Muscle of leg (tissue), 11 donors: Measurements from ENCODE around the gene STIM2. TPM values are rescaled to one million over a fixed set of nuclear protein-coding genes. Genes with fewer than 3 reads are reported as not detected.

Experiments used
- DNase-seq: peaks from one replicate; pipeline ENCODE4 v3.0.0; 2013
- H3K27ac ChIP-seq: one replicate; pipeline ENCODE4 v1.5.1; 2013; ENCODE audit warnings: mild to moderate bottlenecking, low read length, control low read depth
- H3K27me3 ChIP-seq: one replicate; pipeline ENCODE4 v1.6.1; 2013; ENCODE audit warnings: low read length; ENCODE audit not compliant: control insufficient read depth, insufficient read depth
- H3K36me3 ChIP-seq: one replicate; pipeline ENCODE4 v1.6.1; 2013; ENCODE audit warnings: low read length; ENCODE audit not compliant: control insufficient read depth, insufficient read depth
- H3K4me1 ChIP-seq: one replicate; pipeline ENCODE4 v1.6.1; 2013; ENCODE audit warnings: low read length; ENCODE audit not compliant: control insufficient read depth, insufficient read depth
- H3K4me3 ChIP-seq: one replicate; pipeline ENCODE4 v1.5.1; 2013; ENCODE audit warnings: low read length, control low read depth
- H3K9me3 ChIP-seq: replicated peaks from 2 replicates; pipeline ENCODE4 v1.6.1; 2013; ENCODE audit warnings: low read depth, low read length; ENCODE audit not compliant: control insufficient read depth
- WGBS: methylation state at CpG from one replicate; pipeline ENCODE4 v1.1.5; 2013; ENCODE audit warnings: missing lambda C conversion rate; ENCODE audit not compliant: insufficient coverage; 5-methylcytosine and 5-hydroxymethylcytosine counted together
- polyA plus RNA-seq, 8 donors: library from polyadenylated mRNA; unstranded; fragments of 120-200 nt; gene quantifications; one replicate each; pipeline versions ENCODE4 v1.2.1 to v1.2.3, GENCODE V29; 2013; ENCODE audit warnings: inconsistent platforms in 1 of 8, low replicate concordance in 1 of 8; ENCODE audit not compliant: insufficient read length in 8 of 8, insufficient read depth in 1 of 8
- total RNA-seq: library from RNA; stranded (reverse); fragments of 120-200 nt; gene quantifications from one replicate; pipeline ENCODE4 v1.2.4, GENCODE V29; 2013

The STIM2 gene
- total and polyA plus RNA-seq, 9 donors = 39.7 to 56.9 (median 46.6) TPM

DNA sequence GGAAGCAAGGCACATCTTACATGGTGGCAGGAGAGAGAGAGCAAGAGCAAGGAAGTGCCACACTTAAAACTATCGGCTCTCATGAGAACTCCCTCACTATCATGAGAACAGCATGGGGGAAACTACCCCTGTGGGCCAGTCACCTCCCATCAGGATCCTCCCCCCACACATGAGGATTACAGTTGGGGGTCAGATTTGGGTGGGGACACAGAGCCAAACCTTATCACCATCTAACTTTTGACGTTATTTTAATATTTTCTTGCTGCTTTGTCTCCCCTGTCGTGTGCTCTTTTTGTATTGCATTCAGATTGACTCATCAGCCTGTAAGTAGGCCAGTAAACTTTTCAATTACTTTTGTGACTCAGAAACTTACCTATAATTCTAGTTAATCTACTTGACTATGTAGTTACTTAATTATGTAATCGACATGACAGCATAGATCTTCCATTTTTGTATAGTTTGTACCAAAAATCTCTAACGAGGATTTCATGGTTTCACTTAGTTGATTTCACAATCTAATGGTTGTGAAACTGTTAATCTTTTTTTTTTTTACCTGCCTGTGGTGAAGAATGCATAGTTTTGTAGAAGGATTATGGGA lies 18.3 kb downstream of the STIM2 start:
- H3K27ac ChIP-seq = no peak overlapping the region
- peaks cover under 1% of the 10 kb centered on the region for H3K4me1 ChIP-seq
- H3K4me3 ChIP-seq = no peak overlapping the region
- peaks cover 4% of the 10 kb centered on the region for H3K9me3 ChIP-seq
- peaks cover 12% of the 10 kb centered on the region for H3K36me3 ChIP-seq
- DNase-seq = no peak
- H3K27me3 ChIP-seq = no peaks in the 10 kb centered on the region
- no CpG with 5 or more reads among the region's 5 CpGs for WGBS

GRCh38 chr4:26879805-26880204 lies 19.2 kb downstream of the STIM2 start:
- 86% methylated on average over 1 of the region's 2 CpGs for WGBS
- no peak overlapping the region for H3K4me3 ChIP-seq
- no peak overlapping the region for H3K27ac ChIP-seq
- no peaks in the 10 kb centered on the region for H3K27me3 ChIP-seq
- H3K4me1 ChIP-seq = peaks cover 2% of the 10 kb centered on the region
- H3K36me3 ChIP-seq = peaks cover 9% of the 10 kb centered on the region
- DNase-seq = no peak
- peaks cover 4% of the 10 kb centered on the region for H3K9me3 ChIP-seq

- Histone ChIP-seq H3K9me3 (no peaks in the 10 kb centered on the region), H3K27ac (peak overlapping the region; percentile 67), H3K4me3 (no peak overlapping the region), H3K36me3 (no peaks in the 10 kb centered on the region), H3K27me3 (no peaks in the 10 kb centered on the region), H3K4me1 (peaks cover 2% of the 10 kb centered on the region)
- no CpG with 5 or more reads among the region's 2 CpGs for WGBS
- DNase-seq = no peak
Measured at GRCh38 chr4:26884026-26884425, 23.4 kb downstream of the STIM2 start.

GRCh38 chr4:26884486-26884988 lies 23.9 kb downstream of the STIM2 start:
- H3K9me3 ChIP-seq = no peaks in the 10 kb centered on the region
- no peaks in the 10 kb centered on the region for H3K36me3 ChIP-seq
- peaks cover 2% of the 10 kb centered on the region for H3K4me1 ChIP-seq
- DNase-seq = peak; percentile 26
- WGBS = no CpG with 5 or more reads among the region's 5 CpGs
- H3K27me3 ChIP-seq = no peaks in the 10 kb centered on the region
- H3K4me3 ChIP-seq = no peak overlapping the region
- peak overlapping the region; percentile 67 for H3K27ac ChIP-seq

- Histone ChIP-seq H3K4me3 (no peak overlapping the region), H3K9me3 (peaks cover 2% of the 10 kb centered on the region), H3K27ac (no peak overlapping the region), H3K4me1 (peaks cover 2% of the 10 kb centered on the region), H3K27me3 (no peaks in the 10 kb centered on the region), H3K36me3 (no peaks in the 10 kb centered on the region)
- WGBS = no CpG with 5 or more reads among the region's 2 CpGs
- peak; percentile 65 for DNase-seq
Measured at GRCh38 chr4:26885912-26886274, 25.3 kb downstream of the STIM2 start.

DNA sequence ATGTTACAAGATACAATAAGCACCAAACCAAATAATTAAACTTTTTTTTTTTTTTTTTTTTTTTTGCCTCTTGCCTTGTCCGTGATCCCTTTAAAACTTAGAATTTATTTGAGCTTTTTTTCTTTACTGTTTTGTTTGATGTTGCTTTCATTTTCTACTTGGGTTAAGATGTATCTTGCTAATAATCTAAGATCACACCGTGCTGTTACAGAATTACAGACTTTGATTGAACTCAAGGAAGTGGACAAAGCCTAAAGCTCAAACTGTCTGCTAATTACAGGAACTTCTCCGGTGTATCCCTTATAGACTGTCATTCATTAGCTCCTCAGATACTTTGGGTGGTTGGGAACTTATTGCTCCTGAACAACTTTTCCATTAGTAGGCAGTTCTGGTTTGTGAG lies 26.5 kb downstream of the STIM2 start:
- Histone ChIP-seq H3K4me3 (no peak overlapping the region), H3K27me3 (no peaks in the 10 kb centered on the region), H3K36me3 (no peaks in the 10 kb centered on the region), H3K27ac (no peak overlapping the region), H3K4me1 (peaks cover 2% of the 10 kb centered on the region), H3K9me3 (peaks cover 2% of the 10 kb centered on the region)
- no peak for DNase-seq
- no CpG with 5 or more reads among the region's 3 CpGs for WGBS

GRCh38 chr4:26887809-26888208 lies 27.2 kb downstream of the STIM2 start:
- Histone ChIP-seq H3K9me3 (peaks cover 2% of the 10 kb centered on the region), H3K27me3 (no peaks in the 10 kb centered on the region), H3K36me3 (no peaks in the 10 kb centered on the region), H3K4me3 (no peak overlapping the region), H3K4me1 (peaks cover 2% of the 10 kb centered on the region), H3K27ac (no peak overlapping the region)
- WGBS = no CpG with 5 or more reads among the region's 2 CpGs
- DNase-seq = no peak

DNA sequence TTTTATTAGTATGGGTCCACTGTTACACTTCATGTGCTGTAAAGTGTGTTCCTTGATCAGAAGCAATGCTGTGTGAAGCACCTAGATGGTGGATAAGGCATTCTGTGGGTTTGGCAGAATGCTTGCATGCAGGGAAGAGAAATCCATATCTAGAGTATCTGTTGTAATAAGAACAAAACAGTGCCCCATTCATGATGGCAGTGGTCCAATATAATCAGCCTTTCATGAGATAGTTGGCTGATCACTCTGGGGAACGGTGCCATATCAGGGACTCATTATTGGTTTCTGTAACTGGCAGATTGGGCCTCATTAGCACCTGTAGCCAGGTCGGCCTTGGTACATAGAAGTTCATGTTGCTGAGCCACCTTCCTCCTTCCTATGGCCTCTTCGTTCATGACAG lies 28.7 kb downstream of the STIM2 start:
- no peaks in the 10 kb centered on the region for H3K4me1 ChIP-seq
- H3K4me3 ChIP-seq = no peak overlapping the region
- DNase-seq = no peak
- 91% methylated on average over 1 of the region's 3 CpGs for WGBS
- peaks cover 2% of the 10 kb centered on the region for H3K9me3 ChIP-seq
- no peaks in the 10 kb centered on the region for H3K27me3 ChIP-seq
- H3K27ac ChIP-seq = no peak overlapping the region
- H3K36me3 ChIP-seq = no peaks in the 10 kb centered on the region

DNA sequence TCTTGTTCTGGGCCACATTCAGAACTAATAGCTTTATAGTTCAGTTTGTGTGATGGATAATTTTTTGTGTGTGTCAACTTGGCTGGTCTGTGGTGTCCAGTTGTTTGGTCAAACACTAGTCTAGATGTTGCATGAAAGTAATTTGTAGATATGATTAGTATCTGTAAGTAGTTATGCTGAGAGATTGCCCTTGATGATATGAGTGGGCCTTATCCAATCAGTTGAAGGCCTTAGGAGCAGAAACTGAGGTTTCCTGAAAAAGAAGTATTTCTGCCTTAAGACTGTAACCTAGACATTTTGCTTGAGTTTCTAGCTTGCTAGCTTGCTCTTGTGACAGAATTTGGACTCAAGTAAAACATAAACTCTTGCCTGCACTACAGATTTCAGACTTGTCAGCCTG lies 30.4 kb downstream of the STIM2 start:
- Histone ChIP-seq H3K4me3 (no peak overlapping the region), H3K9me3 (peaks cover 2% of the 10 kb centered on the region), H3K27ac (no peak overlapping the region), H3K27me3 (no peaks in the 10 kb centered on the region), H3K36me3 (no peaks in the 10 kb centered on the region), H3K4me1 (no peaks in the 10 kb centered on the region)
- DNase-seq = no peak

GRCh38 chr4:26891867-26892266 lies 31.2 kb downstream of the STIM2 start:
- H3K4me1 ChIP-seq = no peaks in the 10 kb centered on the region
- no peak overlapping the region for H3K4me3 ChIP-seq
- no peak overlapping the region for H3K27ac ChIP-seq
- DNase-seq = no peak
- WGBS = 96% methylated on average over 4 of the region's 6 CpGs
- H3K27me3 ChIP-seq = no peaks in the 10 kb centered on the region
- peaks cover 2% of the 10 kb centered on the region for H3K9me3 ChIP-seq
- H3K36me3 ChIP-seq = no peaks in the 10 kb centered on the region
